Testis (tissue), 3 donors: ENCODE results near the gene SYNRG. TPM values are rescaled to one million over a fixed set of nuclear protein-coding genes. Genes with fewer than 3 reads are reported as not detected.

Experiments
- DNase-seq: peaks from one replicate; pipeline ENCODE4 v3.0.0-alpha.2; 2019
- H3K27ac ChIP-seq, 2 donors: fragments of 200-600 bp; sonication (generic); one replicate each; pipeline ENCODE4 v1.5.1; 2019
- H3K27me3 ChIP-seq: fragments of 200-600 bp; sonication (generic); one replicate; pipeline ENCODE4 v1.5.1; 2019
- H3K36me3 ChIP-seq: fragments of 200-600 bp; sonication (generic); one replicate; pipeline ENCODE4 v1.5.1; 2017; ENCODE audit warnings: low read depth; ENCODE audit errors: missing control alignments
- H3K4me1 ChIP-seq: fragments of 200-600 bp; sonication (generic); one replicate; pipeline ENCODE4 v1.5.1; 2019
- H3K4me3 ChIP-seq, 2 donors: fragments of 200-600 bp; sonication (generic); one replicate each; pipeline ENCODE4 v1.5.1; 2017 to 2019
- H3K9me3 ChIP-seq: fragments of 200-600 bp; sonication (generic); one replicate; pipeline ENCODE4 v1.5.1; 2017
- POLR2A ChIP-seq: fragments of 450-650 bp; IDR thresholded peaks from one replicate; pipeline ENCODE4 v1.6.1; 2017; ENCODE audit warnings: antibody characterized with exemption, mild to moderate bottlenecking, moderate library complexity
- WGBS, 2 donors: methylation state at CpG; one replicate each; pipeline ENCODE4 v1.1.5; 2018; 5-methylcytosine and 5-hydroxymethylcytosine counted together
- intact Hi-C: fragments of 100-400 bp; cut with DNase I; formaldehyde crosslinking; loops from one replicate; pipeline ENCODE4 v1.15.1; 2023; ENCODE audit warnings: low total_unique reads
- polyA plus RNA-seq: library from polyadenylated mRNA; stranded (reverse); fragments of 350-450 nt; fragmentation: Illumina TruSeq; extraction: RNeasy Lipid Tissue Mini Kit (QIAGEN cat#74804); gene quantifications from one replicate; pipeline ENCODE4 v1.2.3, GENCODE V29; 2014; ENCODE audit warnings: low read depth, low replicate concordance; ENCODE audit not compliant: insufficient read depth
- total RNA-seq, 2 donors: library from RNA; depleted of rRNA; stranded (reverse); fragments of >200 nt; gene quantifications; one replicate each; pipeline ENCODE4 v1.2.3, GENCODE V29; 2016
- TF ChIP-seq, protein P1 (sequence below), 3 experiments: fragments of 450-650 bp in 2 of 3; fragments of 200-600 bp in 1 of 3; sonication (generic) in 1 of 3; IDR thresholded peaks; one replicate each; pipeline ENCODE4 v1.5.1; 2016 to 2019; ENCODE audit warnings: antibody characterized with exemption in 3 of 3, mild to moderate bottlenecking in 2 of 3, moderate library complexity in 1 of 3

Gene SYNRG
- total and polyA plus RNA-seq, 3 donors from 2014 or later = 50.1 to 72.2 (median 54.6) TPM

DNA sequence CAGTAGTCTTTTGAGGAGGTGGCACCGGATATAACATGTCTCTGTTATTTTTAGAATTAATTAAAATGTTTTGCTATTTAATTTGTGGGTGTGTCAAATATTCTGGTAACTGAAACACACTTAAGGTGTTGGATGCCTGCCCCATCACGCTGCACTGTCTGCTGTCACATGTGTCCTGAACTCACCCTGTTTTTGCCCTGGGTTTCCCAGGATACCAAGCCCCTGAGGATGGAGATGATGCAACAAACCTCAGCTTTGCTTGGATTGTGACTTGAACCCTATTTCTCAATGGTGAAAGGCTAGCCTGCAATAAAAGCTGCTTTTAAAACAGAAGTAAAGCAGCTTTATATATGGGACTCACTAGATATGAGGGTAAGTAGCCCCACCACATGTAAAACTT, 131.0 kb downstream of the SYNRG start:
- Histone ChIP-seq H3K9me3 (no peaks in the 10 kb centered on the region), H3K27me3 (no peaks in the 10 kb centered on the region), H3K4me3 (no peak overlapping the region), H3K36me3 (no peaks in the 10 kb centered on the region), H3K4me1 (no peaks in the 10 kb centered on the region), H3K27ac (no peak overlapping the region)
- WGBS, 2 donors = 84 to 85% methylated on average over 2 of the region's 2 CpGs
- intact Hi-C loops = no loop called here
- no peak for DNase-seq
- TF ChIP-seq POLR2A = no peak
- TF ChIP-seq, protein P1, sequence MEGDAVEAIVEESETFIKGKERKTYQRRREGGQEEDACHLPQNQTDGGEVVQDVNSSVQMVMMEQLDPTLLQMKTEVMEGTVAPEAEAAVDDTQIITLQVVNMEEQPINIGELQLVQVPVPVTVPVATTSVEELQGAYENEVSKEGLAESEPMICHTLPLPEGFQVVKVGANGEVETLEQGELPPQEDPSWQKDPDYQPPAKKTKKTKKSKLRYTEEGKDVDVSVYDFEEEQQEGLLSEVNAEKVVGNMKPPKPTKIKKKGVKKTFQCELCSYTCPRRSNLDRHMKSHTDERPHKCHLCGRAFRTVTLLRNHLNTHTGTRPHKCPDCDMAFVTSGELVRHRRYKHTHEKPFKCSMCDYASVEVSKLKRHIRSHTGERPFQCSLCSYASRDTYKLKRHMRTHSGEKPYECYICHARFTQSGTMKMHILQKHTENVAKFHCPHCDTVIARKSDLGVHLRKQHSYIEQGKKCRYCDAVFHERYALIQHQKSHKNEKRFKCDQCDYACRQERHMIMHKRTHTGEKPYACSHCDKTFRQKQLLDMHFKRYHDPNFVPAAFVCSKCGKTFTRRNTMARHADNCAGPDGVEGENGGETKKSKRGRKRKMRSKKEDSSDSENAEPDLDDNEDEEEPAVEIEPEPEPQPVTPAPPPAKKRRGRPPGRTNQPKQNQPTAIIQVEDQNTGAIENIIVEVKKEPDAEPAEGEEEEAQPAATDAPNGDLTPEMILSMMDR (IDR thresholded peaks at IDR 0.05) = no peak

DNA sequence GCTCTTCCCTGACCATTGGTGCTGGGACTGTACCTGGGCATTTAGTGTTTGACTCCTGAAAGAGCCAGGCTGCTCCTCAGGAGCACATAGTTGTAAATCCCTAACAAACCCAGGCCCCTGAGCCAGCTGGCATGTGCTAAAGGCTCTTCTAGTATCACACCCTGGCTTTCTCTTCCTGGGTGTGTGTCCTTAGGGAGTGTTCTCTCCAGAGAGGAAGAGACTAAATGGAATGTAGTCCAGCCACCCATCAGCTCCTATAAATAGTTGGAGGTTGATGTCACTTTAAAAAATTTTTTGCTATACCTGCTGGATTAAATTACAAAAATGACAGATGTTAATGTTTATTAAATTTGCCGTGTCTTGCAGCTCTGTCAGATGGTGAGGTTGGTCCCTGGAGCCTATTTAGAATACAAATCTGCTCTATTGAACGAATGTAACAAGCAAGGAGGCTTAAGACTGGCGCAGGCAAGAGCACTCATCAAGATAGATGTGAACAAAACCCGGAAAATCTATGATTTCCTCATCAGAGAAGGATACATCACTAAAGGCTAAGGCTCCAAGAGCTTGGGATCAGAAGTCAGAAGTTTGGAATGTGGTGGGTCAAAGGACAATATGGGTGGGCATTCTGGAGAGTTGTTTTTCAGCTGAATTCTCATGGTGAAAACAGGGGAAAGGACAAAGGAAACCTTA, 132.6 kb downstream of the SYNRG start:
- no peak for DNase-seq
- no peaks in the 10 kb centered on the region for H3K9me3 ChIP-seq
- H3K36me3 ChIP-seq = no peaks in the 10 kb centered on the region
- H3K27ac ChIP-seq = no peak overlapping the region
- 82 to 86% methylated on average over 4 of the region's 4 CpGs for WGBS, 2 donors
- H3K27me3 ChIP-seq = no peaks in the 10 kb centered on the region
- no peaks in the 10 kb centered on the region for H3K4me1 ChIP-seq
- intact Hi-C loops = no loop called here
- TF ChIP-seq, protein P1 (IDR thresholded peaks at IDR 0.05) = no peak
- no peak for TF ChIP-seq POLR2A
- H3K4me3 ChIP-seq = no peak overlapping the region

DNA sequence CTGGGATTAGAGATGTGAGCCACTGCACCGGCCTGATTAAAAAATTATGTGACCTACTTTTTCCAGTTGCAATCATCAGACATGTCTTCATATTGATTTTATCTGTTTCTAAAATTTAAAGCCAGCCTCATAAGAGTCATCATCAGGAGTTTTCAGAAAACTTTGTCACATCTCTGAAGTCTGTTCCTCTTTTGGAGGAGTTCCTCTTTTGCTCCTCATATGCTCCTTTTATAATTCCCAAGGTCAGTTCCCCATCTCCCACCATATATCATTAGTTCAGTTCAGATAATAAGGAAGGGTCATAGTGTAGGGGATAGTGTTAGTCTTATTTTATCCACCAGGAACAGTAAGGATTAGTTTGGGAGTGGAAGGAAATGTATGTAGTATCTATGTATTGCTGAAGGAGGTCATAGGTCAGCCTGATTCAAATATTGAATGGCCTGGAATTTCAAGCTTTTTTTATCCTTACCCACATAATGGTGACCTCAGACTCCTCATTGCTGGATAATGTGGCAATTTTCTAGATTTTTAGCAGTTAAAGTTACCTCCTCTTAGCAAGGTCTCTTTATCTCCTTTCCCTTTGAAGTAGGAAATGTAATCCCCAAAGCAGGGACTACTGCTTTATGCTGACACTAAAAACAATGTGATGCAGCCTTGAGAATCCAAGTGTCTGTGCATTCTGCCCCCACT, 133.3 kb downstream of the SYNRG start:
- Histone ChIP-seq H3K36me3 (no peaks in the 10 kb centered on the region), H3K4me1 (no peaks in the 10 kb centered on the region), H3K4me3 (no peak overlapping the region), H3K27ac (no peak overlapping the region), H3K9me3 (no peaks in the 10 kb centered on the region), H3K27me3 (no peaks in the 10 kb centered on the region)
- intact Hi-C loops = no loop called here
- 94% methylated on average over 1 of the region's 1 CpG for WGBS, 2 donors
- TF ChIP-seq, protein P1 (IDR thresholded peaks at IDR 0.05) = no peak
- no peak for TF ChIP-seq POLR2A
- DNase-seq = no peak

DNA sequence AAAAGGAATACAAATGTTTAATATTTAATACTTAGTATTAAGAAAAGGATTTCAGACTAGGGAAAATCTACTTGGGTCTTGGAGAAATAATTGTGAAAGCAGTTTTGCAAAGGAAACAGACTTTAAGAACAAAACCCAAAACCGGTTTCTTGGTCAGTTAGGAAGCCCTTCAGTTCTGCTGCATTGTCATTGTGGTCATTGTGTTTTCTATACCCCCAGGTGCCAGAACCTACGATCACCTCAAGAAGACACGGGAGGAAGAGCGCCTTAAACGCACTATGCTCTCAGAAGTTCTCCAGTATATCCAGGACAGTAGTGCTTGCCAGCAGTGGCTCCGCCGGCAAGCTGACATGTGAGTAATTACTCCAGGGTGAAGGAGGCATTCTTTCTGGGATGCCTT, 139.0 kb downstream of the SYNRG start:
- intact Hi-C loops = no loop called here
- no peaks in the 10 kb centered on the region for H3K4me1 ChIP-seq
- 89 to 91% methylated on average over 7 of the region's 7 CpGs for WGBS, 2 donors
- no peaks in the 10 kb centered on the region for H3K36me3 ChIP-seq
- no peaks in the 10 kb centered on the region for H3K27me3 ChIP-seq
- no peak for TF ChIP-seq POLR2A
- TF ChIP-seq, protein P1 (IDR thresholded peaks at IDR 0.05) = no peak
- DNase-seq = no peak
- H3K27ac ChIP-seq = no peak overlapping the region
- H3K9me3 ChIP-seq = no peaks in the 10 kb centered on the region
- no peak overlapping the region for H3K4me3 ChIP-seq
